GM18499 (cell line): Measurements from ENCODE around the gene ADAMTSL5.

Source experiments
- ATAC-seq: cut with Tn5 transposase; IDR thresholded peaks from one replicate; pipeline ENCODE4 v1.9.1; 2021; ENCODE audit warnings: moderate number of reproducible peaks; ENCODE audit not compliant: insufficient read depth, unreplicated experiment

The ADAMTSL5 gene

GRCh38 chr19:1514986-1515721 is 2.3 kb upstream of the ADAMTSL5 start:
- no peak for ATAC-seq

DNA sequence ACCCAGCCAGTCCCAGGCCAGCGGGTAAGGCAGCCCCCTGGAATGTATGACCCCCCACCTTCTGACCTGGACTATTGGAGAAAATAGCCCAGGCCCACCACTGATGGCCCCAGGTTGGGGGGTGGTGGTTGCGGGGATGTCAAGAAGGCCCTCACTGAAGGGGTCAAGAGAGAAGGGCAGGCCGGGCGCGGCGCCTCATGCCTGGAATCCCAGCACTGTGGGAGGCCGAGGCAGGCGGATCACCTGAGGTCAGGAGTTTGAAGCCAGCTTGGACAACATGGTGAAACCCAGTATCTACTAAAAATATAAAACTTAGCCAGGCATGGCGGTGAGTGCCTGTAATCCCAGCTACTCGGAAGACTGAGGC is 1.5 kb upstream of the ADAMTSL5 start:
- ATAC-seq, result no peak

GRCh38 chr19:1513499-1514294 is 878 bp upstream of the ADAMTSL5 start:
- no peak for ATAC-seq

- ATAC-seq, result no peak
Measured at GRCh38 chr19:1511318-1512317, 1.2 kb downstream of the ADAMTSL5 start.

GRCh38 chr19:1510807-1511206 is 2.0 kb downstream of the ADAMTSL5 start:
- no peak for ATAC-seq

DNA sequence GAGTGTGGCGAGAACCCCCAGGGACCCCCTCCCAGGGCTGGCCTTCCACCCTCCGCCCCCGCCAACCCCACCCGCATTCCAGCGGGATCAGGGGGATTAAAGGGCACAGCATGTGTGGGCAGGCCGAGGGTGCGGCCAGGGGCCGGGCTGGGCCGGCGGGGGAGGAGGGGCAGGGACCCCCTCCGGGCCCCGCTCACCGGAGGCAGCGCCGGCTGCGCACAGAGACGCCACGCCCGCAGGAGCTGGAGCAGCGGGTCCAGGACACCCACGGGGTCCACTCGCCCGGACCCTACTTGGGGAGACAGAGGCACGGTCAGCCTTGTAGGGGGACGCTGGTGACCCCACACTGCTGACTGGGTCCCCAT is 2.4 kb downstream of the ADAMTSL5 start:
- no peak for ATAC-seq

GRCh38 chr19:1509602-1510441 is 3.0 kb downstream of the ADAMTSL5 start:
- ATAC-seq, result no peak

DNA sequence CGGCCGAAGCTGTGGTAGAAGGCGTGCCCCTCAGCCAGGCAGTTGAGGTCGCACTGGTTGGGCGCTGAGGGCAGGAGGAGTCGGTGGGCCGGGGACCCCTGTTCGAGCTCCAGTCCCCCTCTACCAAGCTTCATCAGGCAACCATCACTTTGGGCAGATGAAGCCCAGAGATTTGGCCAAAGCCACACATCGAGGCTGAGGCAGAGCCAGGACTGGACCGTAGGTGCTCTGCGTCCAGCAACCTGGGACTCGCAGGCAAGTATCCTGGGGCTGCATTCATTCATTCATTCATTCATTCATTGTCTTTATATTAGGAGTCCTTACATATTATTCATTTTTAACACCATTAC is 4.3 kb downstream of the ADAMTSL5 start:
- ATAC-seq, result no peak

DNA sequence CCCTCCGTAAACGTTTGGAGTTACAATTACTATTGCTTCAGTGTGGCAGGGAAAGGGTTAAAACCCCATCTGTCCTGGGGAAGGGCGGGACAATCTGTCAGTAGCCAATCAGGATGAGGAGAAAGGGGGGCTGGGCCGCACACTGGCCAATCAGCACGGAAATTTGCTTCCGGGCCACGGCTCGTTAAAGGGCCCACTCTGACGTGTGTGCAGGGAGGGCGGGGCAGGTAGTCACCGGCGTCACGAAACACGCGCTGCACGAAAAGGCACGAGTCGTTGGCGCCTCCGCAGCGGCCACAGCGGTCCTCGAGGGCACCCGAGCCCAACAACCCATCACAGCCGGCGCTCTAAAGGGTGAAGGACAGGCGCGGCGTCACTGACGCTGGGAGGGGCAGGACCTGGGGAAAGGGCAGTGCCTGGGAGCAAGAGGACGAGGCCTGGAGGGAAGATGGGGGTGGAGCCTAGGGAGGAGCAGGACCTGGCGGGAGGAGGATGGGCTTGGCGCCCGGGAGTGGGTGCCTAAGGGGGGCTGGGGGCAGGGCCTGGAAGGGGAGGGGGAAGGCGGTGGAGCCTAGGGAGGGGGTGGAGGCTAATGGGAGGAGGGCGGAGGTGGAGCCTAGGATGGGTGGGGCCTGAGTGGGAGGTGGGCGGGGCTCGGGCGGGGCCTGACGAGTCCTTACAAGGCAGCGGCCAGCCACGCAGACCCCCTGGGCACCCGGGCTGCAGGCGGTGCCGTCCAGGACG is 4.9 kb downstream of the ADAMTSL5 start:
- no peak for ATAC-seq

DNA sequence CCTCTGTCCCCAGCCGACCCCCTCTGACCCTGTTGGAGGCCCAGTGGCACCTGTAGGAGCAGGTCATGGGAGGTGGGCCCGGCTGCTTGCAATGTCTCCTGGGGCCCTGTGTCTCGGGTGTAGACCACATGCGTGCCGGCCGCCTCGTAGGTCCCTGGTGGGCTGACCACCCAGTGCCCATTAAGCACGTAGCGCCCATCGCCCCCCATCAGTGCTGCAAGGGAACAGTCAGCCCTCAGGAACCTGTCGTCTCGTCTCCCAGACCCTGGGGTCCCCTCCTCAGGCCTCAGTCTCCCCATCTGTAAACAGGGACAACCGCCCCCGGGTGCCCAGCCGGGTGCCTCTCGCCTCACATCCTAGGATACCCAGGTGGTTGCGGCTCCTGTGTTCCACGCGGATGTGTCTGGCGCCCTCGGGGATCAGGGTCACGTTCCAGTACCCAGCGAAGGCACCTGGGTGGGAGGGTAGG is 5.6 kb downstream of the ADAMTSL5 start:
- ATAC-seq, result no peak

DNA sequence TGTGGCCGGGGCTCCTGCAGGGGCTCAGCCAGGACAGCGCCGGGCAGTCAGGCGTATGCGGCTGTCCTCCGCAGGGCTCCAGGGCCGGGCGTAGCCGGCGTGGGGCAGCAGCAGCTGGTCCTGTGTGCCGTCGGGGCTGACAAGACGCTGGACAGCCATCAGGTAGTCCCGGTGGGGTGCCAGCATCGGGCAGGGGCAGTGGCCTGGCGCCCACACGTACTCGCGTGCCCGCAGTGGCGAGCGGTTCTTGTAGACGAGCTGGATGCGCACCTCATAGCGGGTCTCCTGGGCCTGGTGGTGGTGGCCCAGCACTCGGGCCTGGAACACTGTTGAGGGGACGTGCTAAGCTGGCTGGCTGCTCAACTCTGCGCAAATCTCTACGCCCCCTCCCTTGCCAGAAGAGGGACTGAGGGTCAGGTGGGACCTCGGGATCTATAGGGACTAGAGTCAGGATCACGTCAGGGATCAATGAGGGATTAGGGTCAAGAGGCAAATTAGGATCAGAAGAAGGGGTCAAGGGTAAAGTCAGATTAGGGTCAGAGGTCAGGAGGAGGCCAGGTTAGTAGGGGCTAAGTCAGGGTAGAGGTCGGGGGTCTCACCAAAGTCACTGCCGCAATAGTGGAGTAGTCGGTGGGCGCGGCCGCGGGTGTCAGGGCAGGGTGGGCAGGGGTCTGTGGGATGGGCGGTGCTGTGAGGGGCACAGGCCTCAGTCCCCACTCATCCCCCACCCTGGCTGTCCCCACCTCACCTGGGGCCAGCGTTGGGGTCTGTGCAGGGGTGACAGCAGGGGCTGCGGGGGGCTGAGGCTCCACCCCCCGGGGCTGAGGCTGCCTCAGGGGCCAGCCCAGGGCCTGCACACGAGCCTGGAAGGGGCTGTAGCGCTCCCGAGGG is 6.6 kb downstream of the ADAMTSL5 start:
- ATAC-seq, result no peak

DNA sequence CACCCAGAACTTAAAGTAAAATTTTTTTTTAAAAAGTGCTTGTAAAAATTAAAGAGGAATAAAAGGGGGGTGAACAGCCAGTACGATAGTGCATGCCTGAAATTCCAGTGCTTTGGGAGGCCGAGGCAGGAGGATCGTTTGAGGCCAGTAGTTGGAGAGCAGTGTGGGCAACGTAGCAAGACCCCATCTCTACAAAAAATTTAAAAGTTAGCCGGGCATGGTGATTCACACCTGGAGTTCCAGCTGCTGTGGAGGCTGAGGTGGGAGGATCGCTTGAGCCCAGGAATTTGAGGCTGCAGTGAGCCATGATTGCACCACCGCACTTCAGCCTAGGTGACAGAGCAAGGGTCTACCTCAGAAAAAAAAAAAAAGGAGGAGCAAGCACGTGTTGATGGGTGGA is 7.8 kb downstream of the ADAMTSL5 start:
- ATAC-seq, result no peak

DNA sequence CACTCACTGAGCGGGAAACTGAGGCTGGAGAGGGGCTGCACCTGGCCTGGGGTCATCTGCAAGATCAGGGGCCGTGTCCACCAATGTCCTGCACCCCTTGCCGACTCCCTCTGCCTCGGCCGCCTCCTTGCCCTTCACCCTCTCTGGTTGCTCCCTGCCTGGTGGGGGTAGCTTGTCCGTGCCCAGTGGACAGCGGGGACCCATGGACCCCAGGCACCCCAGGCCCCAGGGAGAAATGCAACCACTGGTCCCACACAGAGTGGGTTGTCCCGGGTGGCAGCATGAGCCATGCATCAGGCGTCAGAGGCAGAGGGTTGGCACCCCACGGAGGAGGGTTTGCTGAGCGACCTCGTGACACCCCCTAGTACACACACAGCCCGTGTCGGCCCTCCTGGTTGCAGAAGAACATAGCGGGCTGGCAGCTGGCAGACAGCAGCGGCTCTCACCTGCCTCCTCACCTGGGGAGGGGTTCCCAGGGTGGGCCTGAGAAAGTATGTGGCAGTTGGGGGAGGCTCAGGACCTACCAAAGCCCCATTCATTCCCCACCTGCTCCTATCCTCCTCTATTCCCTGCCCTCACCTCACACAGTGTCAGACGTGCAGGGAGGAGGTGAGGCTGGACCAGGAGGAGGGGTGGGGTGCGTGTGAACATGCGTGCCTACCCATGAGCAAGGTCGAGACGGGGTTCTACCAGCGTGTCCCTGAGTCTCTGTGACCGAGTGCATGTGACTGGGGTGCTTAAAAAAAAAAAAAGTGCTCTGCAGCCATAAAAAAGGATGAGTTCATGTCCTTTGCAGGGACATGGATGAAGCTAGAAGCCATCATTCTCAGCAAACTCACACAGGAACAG is 8.7 kb downstream of the ADAMTSL5 start:
- ATAC-seq, result no peak

DNA sequence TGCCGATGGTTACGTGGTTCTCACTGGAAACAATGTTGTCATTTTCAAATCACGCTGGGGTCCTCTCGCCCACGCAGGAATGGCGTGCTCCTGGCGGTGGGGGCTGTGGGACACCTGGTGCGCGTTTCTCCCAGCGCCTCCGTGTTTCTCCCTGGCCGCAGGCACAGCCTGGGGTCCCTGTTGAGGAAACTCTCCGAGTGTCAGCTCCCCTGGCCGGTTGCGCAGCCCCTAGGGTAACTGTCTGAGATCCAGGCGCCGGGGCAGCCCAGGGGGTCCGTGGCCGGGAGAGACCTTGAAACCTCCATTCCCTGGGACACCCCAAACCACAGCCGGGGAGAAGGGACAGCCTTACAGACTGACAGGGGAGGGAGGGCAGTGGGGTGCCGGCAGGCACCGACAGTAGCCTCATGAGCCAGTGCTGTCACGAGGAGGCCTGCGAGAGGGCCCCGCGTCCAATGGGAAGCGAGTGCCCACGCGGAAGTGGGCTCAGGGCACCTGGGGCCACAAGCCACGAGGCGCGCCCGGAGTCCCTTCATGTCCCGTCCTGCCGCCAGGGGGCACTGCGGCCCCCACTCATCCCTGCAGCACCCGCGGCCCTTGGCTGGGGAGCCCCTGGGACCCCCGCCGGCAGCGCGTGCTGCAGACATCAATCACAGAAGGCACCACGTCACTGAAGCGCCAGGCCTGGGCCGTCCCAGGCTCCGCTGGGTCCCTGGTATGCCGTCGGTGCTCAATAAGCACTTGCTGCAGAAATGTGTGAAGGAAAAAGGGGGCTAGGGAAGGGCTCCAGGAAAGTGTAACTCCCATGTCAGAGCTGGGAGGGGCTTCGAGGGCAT is 9.5 kb downstream of the ADAMTSL5 start:
- no peak for ATAC-seq

- no peak for ATAC-seq
Measured at GRCh38 chr19:1502433-1503088, 10.3 kb downstream of the ADAMTSL5 start.

DNA sequence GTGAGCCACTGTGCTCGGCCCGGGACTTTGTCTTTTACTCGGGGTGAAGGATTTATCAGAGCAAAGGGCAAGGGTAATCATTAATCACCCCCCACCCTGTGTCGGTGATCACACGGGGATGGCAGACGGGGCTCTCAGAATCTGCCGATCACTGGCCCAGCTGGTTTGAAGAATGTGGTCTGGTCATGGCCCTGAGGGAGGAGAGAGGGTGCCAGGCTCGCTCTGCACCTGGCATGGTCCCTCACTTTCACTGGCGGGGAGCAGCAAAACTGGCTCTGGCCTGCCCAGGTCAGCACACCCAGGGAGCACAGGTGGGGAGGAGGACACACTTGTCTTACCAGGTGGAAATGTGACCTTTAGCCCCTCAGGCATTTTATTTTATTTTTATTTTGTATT is 11.6 kb downstream of the ADAMTSL5 start:
- ATAC-seq, result no peak
